GM12892 (cell line): ENCODE results near the gene CCDC195.

Source experiments
- DNase-seq: peaks from one replicate; pipeline ENCODE4 v3.0.0; 2011; ENCODE audit not compliant: insufficient read length
- FAIRE-seq: peaks from 2 replicates; lab custom pipeline; 2011; peaks lifted over from hg19 to GRCh38; lab: Jason Lieb, UNC
- POLR2A ChIP-seq: IDR thresholded peaks from 2 replicates; pipeline ENCODE4 v1.6.1; 2011; ENCODE audit warnings: low read depth, low read length, control low read depth
- POLR2AphosphoS5 ChIP-seq: IDR thresholded peaks from 2 replicates; pipeline ENCODE4 v1.6.1; 2011; ENCODE audit warnings: low read depth, low read length, control low read depth
- TAF1 ChIP-seq: IDR thresholded peaks from 2 replicates; pipeline ENCODE4 v1.6.1; 2011; ENCODE audit warnings: low read depth, mild to moderate bottlenecking, control low read depth, low read length, borderline replicate concordance

Gene CCDC195

DNA sequence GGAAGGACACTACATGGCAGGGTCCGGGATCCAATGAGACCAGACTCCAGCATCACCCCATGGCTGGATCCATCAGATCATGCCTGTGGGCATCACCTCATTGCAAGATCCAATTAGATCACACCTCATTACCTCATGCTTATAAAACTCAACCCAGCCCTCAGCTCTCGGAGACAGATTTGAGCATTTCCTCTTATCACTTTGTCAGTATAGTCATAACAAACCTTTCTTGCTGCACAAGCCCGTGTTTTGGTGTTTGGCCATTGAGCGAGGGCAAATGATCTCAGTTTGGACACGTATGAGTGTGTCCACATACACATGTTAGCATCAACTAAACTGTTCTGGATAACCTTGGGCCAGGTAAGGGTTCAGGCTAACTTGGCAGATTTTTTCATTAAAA is 58.8 kb downstream of the CCDC195 start:
- DNase-seq (no peak), FAIRE-seq (no peak)
- TF ChIP-seq TAF1 (no peak), POLR2AphosphoS5 (no peak), POLR2A (no peak)

DNA sequence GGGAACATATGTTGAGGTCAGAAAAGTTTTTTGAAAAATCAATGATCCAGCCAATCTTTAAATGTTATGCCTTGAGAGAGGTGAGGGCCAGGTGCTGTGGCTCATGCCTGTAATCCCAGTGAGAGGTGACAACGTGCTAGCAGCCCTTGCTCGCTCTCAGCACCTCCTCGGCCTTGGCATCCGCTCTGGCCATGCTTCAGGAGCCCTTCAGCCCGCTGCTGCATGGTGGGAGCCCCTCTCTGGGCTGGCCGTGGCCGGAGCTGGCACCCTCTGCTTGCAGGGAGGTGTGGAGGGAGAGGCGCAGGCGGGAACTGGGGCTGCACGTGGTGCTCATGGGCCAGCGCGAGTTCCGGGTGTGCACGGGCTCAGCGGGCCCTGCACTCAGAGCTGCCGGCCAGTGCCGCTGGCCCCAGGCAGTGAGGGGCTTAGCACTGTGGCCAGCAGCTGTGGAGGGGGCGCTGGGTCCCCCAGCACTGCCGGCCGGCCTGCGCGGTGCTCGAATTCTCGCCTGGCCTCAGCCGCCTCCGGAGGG is 61.1 kb downstream of the CCDC195 start:
- no peak for FAIRE-seq
- TF ChIP-seq POLR2A (no peak), POLR2AphosphoS5 (no peak), TAF1 (no peak)
- no peak for DNase-seq
